Chondrocyte (in vitro differentiated cells): ENCODE results near the gene ATXN7L1. TPM values are rescaled to one million over a fixed set of nuclear protein-coding genes. Genes with fewer than 3 reads are reported as not detected.

Experiments used
- DNase-seq: peaks from one replicate; pipeline ENCODE4 v3.0.0; 2021; ENCODE audit warnings: mixed read lengths, low spot score
- H3K27ac Mint-ChIP-seq: one replicate; pipeline ENCODE4 v1.8.0; 2021; ENCODE audit warnings: mild to moderate bottlenecking, moderate library complexity, mixed read lengths; ENCODE audit not compliant: unreplicated experiment
- H3K27me3 Mint-ChIP-seq: 2 replicates; pipeline ENCODE4 v1.8.0; 2021; ENCODE audit warnings: low read depth, mixed read lengths
- H3K36me3 Mint-ChIP-seq: 2 replicates; pipeline ENCODE4 v1.8.0; 2021; ENCODE audit warnings: low read depth, mixed read lengths
- H3K4me1 Mint-ChIP-seq: 2 replicates; pipeline ENCODE4 v1.8.0; 2021; ENCODE audit warnings: low read depth, mild to moderate bottlenecking, mixed read lengths
- H3K4me3 Mint-ChIP-seq: one replicate; pipeline ENCODE4 v1.8.0; 2021; ENCODE audit warnings: mild to moderate bottlenecking, moderate library complexity, mixed read lengths; ENCODE audit not compliant: unreplicated experiment
- H3K9me3 Mint-ChIP-seq: 2 replicates; pipeline ENCODE4 v1.8.0; 2021; ENCODE audit warnings: low read depth, mixed read lengths
- CTCF ChIP-seq: fragments of 200-600 bp; sonication (generic); IDR thresholded peaks from 2 replicates; pipeline ENCODE4 v1.5.0; 2021; ENCODE audit warnings: antibody characterized with exemption, mild to moderate bottlenecking, moderate library complexity
- total RNA-seq: library from RNA; stranded (reverse); gene quantifications from 3 replicates; pipeline ENCODE4 v1.2.1, GENCODE V29; 2021

ATXN7L1 gene
- total RNA-seq, 1 donor from 2014 or later = 6.4 TPM

- no peak overlapping the region for H3K4me3 Mint-ChIP-seq
- TF ChIP-seq CTCF = no peak
- no peaks in the 10 kb centered on the region for H3K27me3 Mint-ChIP-seq
- H3K36me3 Mint-ChIP-seq = peaks cover 2% of the 10 kb centered on the region
- peaks cover 7% of the 10 kb centered on the region for H3K4me1 Mint-ChIP-seq
- no peak for DNase-seq
- H3K9me3 Mint-ChIP-seq = no peaks in the 10 kb centered on the region
- no peak overlapping the region for H3K27ac Mint-ChIP-seq
Observed at GRCh38 chr7:105742787-105743186, 133.6 kb downstream of the ATXN7L1 start.

GRCh38 chr7:105741982-105742381, 134.4 kb downstream of the ATXN7L1 start:
- TF ChIP-seq CTCF = no peak
- H3K4me3 Mint-ChIP-seq = no peak overlapping the region
- H3K36me3 Mint-ChIP-seq = peaks cover 2% of the 10 kb centered on the region
- H3K27me3 Mint-ChIP-seq = no peaks in the 10 kb centered on the region
- H3K9me3 Mint-ChIP-seq = no peaks in the 10 kb centered on the region
- no peak for DNase-seq
- H3K27ac Mint-ChIP-seq = no peak overlapping the region
- H3K4me1 Mint-ChIP-seq = peaks cover 7% of the 10 kb centered on the region

GRCh38 chr7:105738133-105738532, 138.3 kb downstream of the ATXN7L1 start:
- Mint-ChIP-seq H3K27ac (no peak overlapping the region), H3K27me3 (no peaks in the 10 kb centered on the region), H3K4me1 (peaks cover 7% of the 10 kb centered on the region), H3K4me3 (no peak overlapping the region), H3K36me3 (no peaks in the 10 kb centered on the region), H3K9me3 (peaks cover 3% of the 10 kb centered on the region)
- TF ChIP-seq CTCF = peak; percentile 9
- DNase-seq = no peak

GRCh38 chr7:105734233-105734632, 142.2 kb downstream of the ATXN7L1 start:
- Mint-ChIP-seq H3K36me3 (no peaks in the 10 kb centered on the region), H3K27ac (no peak overlapping the region), H3K4me1 (no peaks in the 10 kb centered on the region), H3K27me3 (no peaks in the 10 kb centered on the region), H3K4me3 (no peak overlapping the region), H3K9me3 (peaks cover 3% of the 10 kb centered on the region)
- DNase-seq = no peak
- no peak for TF ChIP-seq CTCF

- Mint-ChIP-seq H3K27me3 (no peaks in the 10 kb centered on the region), H3K36me3 (no peaks in the 10 kb centered on the region), H3K9me3 (peaks cover 3% of the 10 kb centered on the region), H3K4me3 (no peak overlapping the region), H3K4me1 (no peaks in the 10 kb centered on the region), H3K27ac (no peak overlapping the region)
- DNase-seq = no peak
- TF ChIP-seq CTCF = no peak
Observed at GRCh38 chr7:105731042-105731441, 145.4 kb downstream of the ATXN7L1 start.
